PC-3 (cell line): ENCODE data around the gene PUS3.

ENCODE experiments used
- EZH2 ChIP-seq: fragments of 300-600 bp; sonication (generic); IDR thresholded peaks from one replicate; pipeline ENCODE4 v1.6.1; 2017; ENCODE audit warnings: antibody characterized with exemption, mild to moderate bottlenecking, low read length; ENCODE audit not compliant: unreplicated experiment
- TF ChIP-seq, protein P1 (sequence below): fragments of 300-600 bp; sonication (generic); conservative IDR thresholded peaks from 2 replicates; pipeline ENCODE4 v1.5.1; 2017; ENCODE audit warnings: antibody characterized with exemption, low read depth, mild to moderate bottlenecking, low read length

DNA sequence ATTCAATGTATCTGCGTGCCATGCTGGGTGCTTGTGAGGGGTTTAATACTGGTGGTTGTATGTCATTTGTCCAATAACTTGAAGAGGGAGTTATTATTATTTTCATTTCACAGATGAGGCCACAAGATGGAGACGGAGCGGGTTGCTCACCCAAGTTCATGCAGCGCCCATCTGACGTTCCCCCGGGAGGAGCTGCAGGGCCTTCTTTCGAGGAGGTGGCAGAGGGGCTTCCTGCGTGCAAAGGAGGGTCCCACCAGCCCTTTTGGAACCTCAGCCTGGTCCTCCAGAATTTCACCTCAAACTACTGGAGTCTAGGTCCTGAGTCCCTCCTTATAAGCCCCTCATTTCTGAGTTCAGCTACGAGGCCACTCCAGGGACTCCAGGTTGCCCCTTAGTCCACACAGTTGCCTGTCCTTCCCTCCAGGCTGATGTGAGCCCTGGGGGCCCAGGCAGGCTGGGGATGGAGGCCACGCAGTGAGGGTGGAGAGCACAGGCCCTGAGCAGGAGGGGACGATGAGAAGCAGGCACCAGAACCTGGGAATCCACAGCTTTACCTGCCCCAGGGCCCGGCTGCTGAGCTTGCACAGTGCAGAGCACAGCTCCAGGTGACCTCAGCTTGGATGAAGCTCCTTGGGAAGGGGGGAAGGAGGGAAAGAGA lies 39.9 kb upstream of the PUS3 start:
- TF ChIP-seq, protein P1, sequence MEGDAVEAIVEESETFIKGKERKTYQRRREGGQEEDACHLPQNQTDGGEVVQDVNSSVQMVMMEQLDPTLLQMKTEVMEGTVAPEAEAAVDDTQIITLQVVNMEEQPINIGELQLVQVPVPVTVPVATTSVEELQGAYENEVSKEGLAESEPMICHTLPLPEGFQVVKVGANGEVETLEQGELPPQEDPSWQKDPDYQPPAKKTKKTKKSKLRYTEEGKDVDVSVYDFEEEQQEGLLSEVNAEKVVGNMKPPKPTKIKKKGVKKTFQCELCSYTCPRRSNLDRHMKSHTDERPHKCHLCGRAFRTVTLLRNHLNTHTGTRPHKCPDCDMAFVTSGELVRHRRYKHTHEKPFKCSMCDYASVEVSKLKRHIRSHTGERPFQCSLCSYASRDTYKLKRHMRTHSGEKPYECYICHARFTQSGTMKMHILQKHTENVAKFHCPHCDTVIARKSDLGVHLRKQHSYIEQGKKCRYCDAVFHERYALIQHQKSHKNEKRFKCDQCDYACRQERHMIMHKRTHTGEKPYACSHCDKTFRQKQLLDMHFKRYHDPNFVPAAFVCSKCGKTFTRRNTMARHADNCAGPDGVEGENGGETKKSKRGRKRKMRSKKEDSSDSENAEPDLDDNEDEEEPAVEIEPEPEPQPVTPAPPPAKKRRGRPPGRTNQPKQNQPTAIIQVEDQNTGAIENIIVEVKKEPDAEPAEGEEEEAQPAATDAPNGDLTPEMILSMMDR = no peak
- no peak for TF ChIP-seq EZH2
